GM19238 (cell line): ENCODE measurements around the gene MAGOH.
"Not testable (repeated sequence)": the region's sequence is repeated elsewhere in the genome, so short reads cannot be mapped to it uniquely, and the experiment has no call there.

Experiments used
- DNase-seq: peaks from one replicate; pipeline ENCODE4 v3.0.0; 2011; ENCODE audit warnings: low spot score; ENCODE audit not compliant: insufficient read length

The MAGOH gene

DNA sequence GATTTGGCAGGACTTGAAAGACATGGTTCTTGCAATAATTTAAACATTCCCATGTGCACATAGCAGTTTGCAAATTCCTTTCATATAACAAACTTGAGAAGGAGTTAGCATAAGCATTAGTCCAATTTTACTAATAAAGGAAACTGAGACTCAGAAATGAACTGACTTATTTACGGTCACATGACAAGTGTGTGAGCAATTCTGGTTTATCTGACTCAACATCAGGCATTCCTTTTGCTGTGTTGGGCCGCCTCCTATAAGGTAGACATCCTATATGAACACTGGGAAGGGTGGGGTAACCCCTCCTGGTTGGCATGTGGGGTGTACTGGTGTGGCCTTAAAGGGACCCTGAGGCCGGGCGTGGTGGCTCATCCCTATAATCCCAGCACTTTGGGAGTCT lies 50.2 kb downstream of the MAGOH start:
- no peak for DNase-seq

DNA sequence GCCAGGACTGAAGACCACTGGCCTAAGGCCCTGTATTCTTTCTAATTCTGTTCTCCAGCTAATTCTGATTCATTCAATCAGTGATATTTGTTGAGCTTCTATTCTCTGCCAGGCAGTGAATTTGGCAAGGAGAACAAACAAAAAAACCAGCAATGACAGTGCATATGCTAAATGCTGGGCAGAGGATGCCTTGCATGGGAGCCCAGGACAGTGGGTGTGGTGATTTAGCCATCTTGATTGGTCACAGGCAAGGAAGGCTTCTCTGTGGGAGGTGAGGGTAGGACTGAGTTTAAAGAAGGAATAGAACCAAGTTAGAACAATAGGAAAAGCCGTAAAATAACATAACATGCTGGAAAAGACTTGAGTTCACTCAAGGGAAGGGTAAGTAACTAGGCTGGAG lies 50.9 kb downstream of the MAGOH start:
- no peak for DNase-seq

DNA sequence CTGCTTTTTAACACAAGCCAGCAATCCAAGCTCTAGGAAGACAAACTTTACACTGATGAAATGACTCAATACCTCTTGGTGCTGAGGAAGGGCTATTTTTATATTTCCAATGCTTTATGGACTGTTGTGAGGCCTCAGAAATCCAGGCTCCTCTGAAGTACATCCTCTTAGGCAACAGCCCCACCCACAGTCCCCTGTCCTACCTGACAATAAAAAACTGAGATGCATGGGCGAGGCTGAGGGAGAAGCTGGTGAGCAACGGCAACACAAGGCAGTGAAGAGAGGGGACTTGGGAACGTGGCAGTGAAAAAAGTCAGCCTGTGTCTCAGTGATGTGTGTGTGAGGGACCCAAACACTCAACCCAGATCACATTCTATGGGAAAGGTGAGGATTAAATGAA lies 51.8 kb downstream of the MAGOH start:
- DNase-seq = no peak

DNA sequence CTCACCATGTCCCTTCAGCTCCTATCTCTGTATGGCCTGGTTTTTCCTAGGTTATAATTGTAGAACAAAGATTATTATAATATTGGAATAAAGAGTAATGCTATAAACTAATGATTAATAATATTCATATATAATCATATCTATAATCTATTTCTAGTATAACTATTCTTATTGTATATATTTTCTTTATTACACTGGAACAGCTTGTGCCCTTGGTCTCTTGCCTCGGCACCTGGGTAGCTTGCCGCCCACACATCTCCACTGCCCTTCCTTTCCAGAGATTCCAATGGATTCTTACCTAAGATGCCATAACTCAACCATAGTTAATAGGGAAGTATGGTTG lies 52.4 kb downstream of the MAGOH start:
- not testable (repeated sequence) for DNase-seq

DNA sequence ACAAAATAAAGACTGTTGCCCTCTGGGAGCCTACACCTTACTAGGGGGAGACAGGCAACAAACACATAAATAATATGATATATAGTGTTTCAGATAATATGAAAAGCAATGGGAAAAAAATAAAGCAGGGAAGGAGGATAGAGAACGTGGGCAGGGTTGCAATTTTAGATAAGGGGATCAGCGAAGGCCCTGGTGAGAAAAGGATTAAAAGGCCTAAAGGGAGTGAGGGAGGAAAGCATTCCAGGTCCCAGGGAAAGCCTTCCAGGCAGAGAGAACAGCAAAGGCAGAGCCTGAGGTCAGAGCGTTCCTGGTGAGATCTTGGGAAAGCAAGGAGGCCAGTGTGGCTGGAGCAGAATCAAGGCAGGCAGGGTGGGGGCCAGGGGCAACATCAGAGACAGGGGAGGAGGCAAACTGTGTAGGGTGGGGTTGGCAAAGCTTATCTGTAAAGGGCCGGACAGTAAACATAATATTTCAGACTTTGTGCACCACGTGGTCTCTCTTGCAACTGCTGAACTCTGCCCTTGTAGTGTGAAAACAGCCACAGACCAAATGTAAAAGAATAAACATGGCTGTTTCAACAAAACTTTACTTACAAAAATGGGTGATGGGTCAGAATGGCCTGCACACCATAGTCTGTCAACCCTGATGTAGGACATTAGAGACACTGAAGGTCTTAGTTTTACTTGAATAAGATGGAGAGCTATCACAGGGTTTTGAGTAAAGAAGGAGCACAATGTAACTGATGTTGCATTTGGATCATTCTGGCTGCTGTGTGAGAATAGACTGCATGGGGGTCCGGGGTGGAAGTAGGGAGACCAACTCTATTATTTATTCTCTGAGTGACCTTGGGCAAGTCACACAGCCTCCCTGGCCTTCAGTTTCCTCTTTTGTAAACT lies 55.0 kb downstream of the MAGOH start:
- DNase-seq = no peak

DNA sequence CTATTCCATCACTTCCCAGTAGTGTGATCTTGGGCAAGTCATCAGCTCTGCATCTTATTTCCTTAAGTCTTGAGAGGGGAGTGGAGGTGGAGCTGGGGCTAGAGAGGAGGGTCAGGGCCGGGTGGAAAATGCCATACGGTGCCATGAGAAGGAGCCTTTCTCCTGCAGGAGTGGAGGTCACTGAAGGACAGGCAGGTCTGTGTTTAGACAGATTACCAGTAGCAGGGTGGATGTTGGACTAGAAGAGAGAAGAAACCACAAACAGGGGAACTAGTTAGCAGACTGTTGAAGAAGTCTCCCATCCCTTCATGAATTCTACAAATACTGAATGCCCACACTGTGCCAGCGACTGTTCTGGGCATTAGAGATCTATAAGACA lies 55.6 kb downstream of the MAGOH start:
- DNase-seq = no peak

DNA sequence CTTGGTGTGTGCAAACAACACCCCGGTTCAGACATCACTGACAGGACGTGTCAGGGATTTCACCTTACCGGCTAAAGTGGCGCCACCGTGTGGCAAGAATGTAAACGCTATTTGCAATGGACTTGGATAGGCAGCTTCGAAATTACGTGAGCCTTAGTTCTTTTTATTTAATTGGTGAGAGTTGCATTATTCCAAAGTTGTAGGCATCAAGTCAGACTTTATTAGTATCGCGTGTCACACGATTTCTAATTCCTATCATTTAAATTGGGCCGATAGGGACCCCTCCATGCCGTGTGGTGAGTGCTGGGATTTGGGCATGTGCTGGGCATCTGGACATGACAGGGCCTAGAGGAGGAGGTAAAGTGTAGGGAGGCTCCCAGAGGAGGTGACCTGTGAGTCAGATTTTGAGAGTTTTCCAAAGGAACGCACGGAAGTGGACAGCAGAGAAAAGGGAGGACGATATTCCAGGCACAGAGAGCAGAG lies 56.2 kb downstream of the MAGOH start:
- DNase-seq = peak; percentile 53

DNA sequence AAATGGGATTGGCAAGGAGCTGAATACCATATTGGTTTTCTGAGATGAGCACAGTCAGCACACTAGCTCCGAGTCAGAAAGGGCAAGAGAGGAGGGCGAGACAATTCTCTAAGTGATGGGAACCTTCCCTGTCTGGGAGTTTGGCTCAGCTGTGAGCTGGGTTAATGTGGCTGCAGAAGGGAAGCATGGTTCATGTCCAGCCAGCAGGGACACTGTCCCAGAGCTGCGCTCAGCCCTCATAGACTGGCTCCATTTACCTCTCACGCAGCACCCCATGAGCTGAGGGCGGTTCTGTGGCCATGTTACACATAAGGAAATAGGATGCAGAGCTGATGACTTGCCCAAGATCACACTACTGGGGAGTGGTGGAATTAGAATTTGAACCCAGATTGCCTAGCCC lies 57.4 kb downstream of the MAGOH start:
- no peak for DNase-seq

DNA sequence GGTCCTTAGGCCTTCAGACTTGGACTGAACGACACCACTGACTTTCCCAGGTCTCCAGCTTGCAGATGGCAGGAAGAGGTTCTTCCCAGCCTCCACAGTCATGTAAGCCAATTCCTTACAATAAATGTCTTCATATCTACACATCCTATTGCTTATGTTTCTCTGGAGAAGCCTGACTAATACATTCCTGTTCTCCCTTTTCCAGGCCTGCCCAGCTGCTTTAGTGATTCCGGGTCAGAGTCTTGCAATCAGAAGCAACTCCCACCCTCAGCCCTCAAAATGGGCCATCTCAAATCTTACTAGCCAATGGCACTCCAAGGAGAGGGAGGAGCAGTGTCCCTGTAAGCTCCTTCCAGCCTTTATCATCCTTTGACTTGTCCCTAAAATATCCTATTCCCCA lies 58.1 kb downstream of the MAGOH start:
- DNase-seq = no peak
